ENCODE measurements around the gene IGFBP2.

The IGFBP2 gene

GRCh38 chr2:216601632-216602409, 31.4 kb upstream of the IGFBP2 start:
- in situ Hi-C loops (cut with HindIII; ENCODE audit: low pct_unique_long_range_greater_than_20kb, low sequenced_read_pairs) = no loop called here
- no peak for DNase-seq (ENCODE audit: low read depth in 1 of 2, low spot score in 1 of 2)
- no peak for TF ChIP-seq JUND (IDR thresholded peaks at IDR 0.05; ENCODE audit: low read depth)

- in situ Hi-C loops (cut with HindIII; ENCODE audit: low pct_unique_long_range_greater_than_20kb, low sequenced_read_pairs) = no loop called here
These were observed 30.0 kb upstream of the IGFBP2 start for GRCh38 chr2:216603010-216603883.

GRCh38 chr2:216603884-216604245, 29.4 kb upstream of the IGFBP2 start:
- TF ChIP-seq JUND (IDR thresholded peaks at IDR 0.05; ENCODE audit: low read depth) = no peak
- in situ Hi-C loops (cut with HindIII; ENCODE audit: low pct_unique_long_range_greater_than_20kb, low sequenced_read_pairs) = no loop called here
- DNase-seq (ENCODE audit: low read depth in 1 of 2, low spot score in 1 of 2) = no peak

More at GRCh38 chr2:216603010-216603883, 30.0 kb upstream of the IGFBP2 start:
- TF ChIP-seq JUND (IDR thresholded peaks at IDR 0.05; ENCODE audit: low read depth) = no peak
- DNase-seq (ENCODE audit: low read depth in 1 of 2, low spot score in 1 of 2) = no peak

DNA sequence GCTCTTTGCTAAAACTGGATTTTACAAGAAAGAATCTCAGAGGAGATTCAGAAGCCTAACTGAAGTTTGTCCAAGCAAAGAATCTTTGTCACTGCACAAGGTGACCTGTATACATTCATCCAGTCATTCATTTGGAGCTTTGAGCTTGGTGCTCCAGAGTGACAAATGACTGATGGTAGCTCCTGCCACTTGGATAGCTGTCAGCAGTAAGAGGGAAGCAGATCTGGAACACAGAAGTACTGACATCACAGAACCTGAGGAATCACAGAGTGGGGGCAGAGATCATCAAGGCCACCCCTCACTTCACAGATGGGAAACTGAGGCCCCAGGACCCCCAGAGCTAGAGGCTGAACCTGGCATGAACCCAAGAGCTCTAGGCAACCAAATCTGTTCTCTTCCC, 28.8 kb upstream of the IGFBP2 start:
- in situ Hi-C loops (cut with HindIII; ENCODE audit: low pct_unique_long_range_greater_than_20kb, low sequenced_read_pairs) = no loop called here
- DNase-seq (ENCODE audit: low read depth in 1 of 2, low spot score in 1 of 2) = no peak
- no peak for TF ChIP-seq JUND (IDR thresholded peaks at IDR 0.05; ENCODE audit: low read depth)

GRCh38 chr2:216606551-216607276, 26.5 kb upstream of the IGFBP2 start:
- no peak for DNase-seq (ENCODE audit: low read depth in 1 of 2, low spot score in 1 of 2)
- in situ Hi-C loops (cut with HindIII; ENCODE audit: low pct_unique_long_range_greater_than_20kb, low sequenced_read_pairs) = no loop called here
- no peak for TF ChIP-seq JUND (IDR thresholded peaks at IDR 0.05; ENCODE audit: low read depth)

GRCh38 chr2:216607277-216607560, 26.0 kb upstream of the IGFBP2 start:
- DNase-seq (ENCODE audit: low read depth in 1 of 2, low spot score in 1 of 2) = no peak
- no peak for TF ChIP-seq JUND (IDR thresholded peaks at IDR 0.05; ENCODE audit: low read depth)
- in situ Hi-C loops (cut with HindIII; ENCODE audit: low pct_unique_long_range_greater_than_20kb, low sequenced_read_pairs) = no loop called here

DNA sequence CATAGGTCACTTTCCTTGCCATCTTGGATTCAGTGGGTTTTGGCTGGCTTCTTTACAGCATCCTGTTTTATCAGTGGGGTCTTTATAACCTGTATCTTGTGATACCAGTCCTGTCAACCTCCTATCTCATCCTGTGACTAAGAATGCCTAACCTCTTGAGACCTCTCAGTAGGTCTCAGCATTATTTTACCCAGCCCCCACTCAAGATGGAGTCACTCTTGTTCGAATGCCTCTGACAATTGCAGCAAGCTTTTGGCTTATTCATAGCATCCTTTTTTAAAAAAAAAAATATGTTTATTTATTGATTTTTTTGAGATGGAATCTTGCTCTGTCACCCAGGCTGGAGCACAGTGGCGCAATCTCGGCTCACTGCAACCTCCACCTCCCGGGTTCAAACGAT, 24.7 kb upstream of the IGFBP2 start:
- no peak for TF ChIP-seq JUND (IDR thresholded peaks at IDR 0.05; ENCODE audit: low read depth)
- in situ Hi-C loops (cut with HindIII; ENCODE audit: low pct_unique_long_range_greater_than_20kb, low sequenced_read_pairs) = no loop called here
- no peak for DNase-seq (ENCODE audit: low read depth in 1 of 2, low spot score in 1 of 2)

GRCh38 chr2:216615298-216616082, 17.7 kb upstream of the IGFBP2 start:
- no peak for TF ChIP-seq JUND (IDR thresholded peaks at IDR 0.05; ENCODE audit: low read depth)
- DNase-seq (ENCODE audit: low read depth in 1 of 2, low spot score in 1 of 2) = no peak
- in situ Hi-C loops (cut with HindIII; ENCODE audit: low pct_unique_long_range_greater_than_20kb, low sequenced_read_pairs) = no loop called here

DNA sequence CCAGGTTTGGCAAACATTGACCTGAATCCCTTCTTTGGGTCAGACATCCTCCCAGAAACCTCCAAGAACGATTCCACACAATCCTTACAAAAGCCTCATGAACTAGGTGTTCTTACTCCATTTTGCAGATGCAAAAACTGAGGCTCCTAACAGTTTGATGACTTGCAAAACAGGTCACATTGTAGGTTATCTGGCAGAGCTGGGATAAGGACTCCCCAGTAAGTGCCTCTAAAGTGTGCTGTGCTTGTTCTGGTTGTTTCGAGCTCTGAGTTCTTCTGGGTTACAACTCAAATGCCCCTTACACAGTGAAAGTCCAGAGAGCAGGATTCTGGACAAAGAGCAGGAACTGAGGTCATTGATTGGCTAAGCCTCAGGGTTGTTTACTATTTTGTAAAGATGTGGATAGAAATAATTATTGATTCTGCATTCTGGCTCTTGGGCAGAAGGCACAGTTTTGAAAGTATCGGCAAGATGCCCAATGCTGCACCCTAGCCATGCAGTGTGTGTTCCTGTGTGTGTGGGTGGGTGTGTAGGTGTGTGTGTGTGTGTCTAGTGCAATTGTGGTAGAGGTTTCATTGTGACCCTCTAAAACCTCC, 17.0 kb upstream of the IGFBP2 start:
- no peak for TF ChIP-seq JUND (IDR thresholded peaks at IDR 0.05; ENCODE audit: low read depth)
- in situ Hi-C loops (cut with HindIII; ENCODE audit: low pct_unique_long_range_greater_than_20kb, low sequenced_read_pairs) = no loop called here
- no peak for DNase-seq (ENCODE audit: low read depth in 1 of 2, low spot score in 1 of 2)

GRCh38 chr2:216617159-216617815, 15.9 kb upstream of the IGFBP2 start:
- in situ Hi-C loops (cut with HindIII; ENCODE audit: low pct_unique_long_range_greater_than_20kb, low sequenced_read_pairs) = no loop called here
- no peak for DNase-seq (ENCODE audit: low read depth in 1 of 2, low spot score in 1 of 2)
- no peak for TF ChIP-seq JUND (IDR thresholded peaks at IDR 0.05; ENCODE audit: low read depth)

DNA sequence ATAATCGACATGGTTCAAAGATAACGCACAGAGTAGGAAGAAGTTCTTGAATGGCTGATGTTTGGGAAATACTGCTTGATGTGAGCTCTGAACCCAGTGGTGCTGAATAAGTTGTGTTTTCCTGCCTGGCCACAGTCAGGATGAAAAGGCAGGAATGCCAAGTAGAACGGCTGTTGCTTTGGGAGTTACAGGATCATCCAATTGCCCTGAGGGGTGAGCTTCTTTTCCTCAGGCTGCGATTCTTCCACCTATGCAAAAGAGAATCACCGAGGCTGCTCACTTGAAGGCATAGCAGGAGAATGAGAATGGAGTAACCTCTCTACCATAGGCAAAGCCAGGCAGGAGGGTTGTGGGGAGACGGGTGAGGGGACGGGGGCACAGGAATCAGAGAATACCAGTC, 14.4 kb upstream of the IGFBP2 start:
- in situ Hi-C loops (cut with HindIII; ENCODE audit: low pct_unique_long_range_greater_than_20kb, low sequenced_read_pairs) = no loop called here
- no peak for TF ChIP-seq JUND (IDR thresholded peaks at IDR 0.05; ENCODE audit: low read depth)
- no peak for DNase-seq (ENCODE audit: low read depth in 1 of 2, low spot score in 1 of 2)

All from T47D (cell line).